HepG2 (cell line): ENCODE results near the gene HSDL2.

ENCODE experiments used
- CERS6 ChIP-seq: sonication (generic); formaldehyde crosslinking; IDR thresholded peaks from 2 replicates; pipeline ENCODE4 v1.5.0; 2020; ENCODE audit warnings: missing genetic modification reagents
- CTCF ChIP-seq: sonication (generic); formaldehyde crosslinking; IDR thresholded peaks from 2 replicates; pipeline ENCODE4 v1.5.0; 2020; ENCODE audit warnings: mild to moderate bottlenecking, missing genetic modification reagents, moderate library complexity
- EP300 ChIP-seq, 3 experiments: sonication (generic) in 1 of 3; formaldehyde crosslinking in 1 of 3; IDR thresholded peaks; 2 replicates each; pipeline versions ENCODE4 v1.5.1 to v1.6.1; 2011 to 2020; ENCODE audit warnings: low read depth in 2 of 3, low read length in 2 of 3, borderline replicate concordance in 1 of 3, improper control_type of control experiment in 1 of 3, mild to moderate bottlenecking in 1 of 3, missing genetic modification reagents in 1 of 3, moderate library complexity in 1 of 3
- FOSL2 ChIP-seq: sonication (generic); formaldehyde crosslinking; IDR thresholded peaks from 2 replicates; pipeline ENCODE4 v1.4.0; 2020; ENCODE audit warnings: missing genetic modification reagents
- NFIC ChIP-seq: IDR thresholded peaks from 2 replicates; pipeline ENCODE4 v1.6.1; 2012; ENCODE audit warnings: mild to moderate bottlenecking, low read length, inconsistent platforms
- POLR2A ChIP-seq, 2 experiments: IDR thresholded peaks; 2 replicates each; pipeline ENCODE4 v1.6.1; 2011; ENCODE audit warnings: low read depth in 2 of 2, low read length in 2 of 2, mild to moderate bottlenecking in 1 of 2, moderate library complexity in 1 of 2; ENCODE audit not compliant: insufficient read depth in 1 of 2
- SMAD1 ChIP-seq: sonication (generic); formaldehyde crosslinking; IDR thresholded peaks from 2 replicates; pipeline ENCODE4 v1.4.0; 2020; ENCODE audit warnings: missing genetic modification reagents, low read depth, mild to moderate bottlenecking, borderline replicate concordance
- SMC3 ChIP-seq: IDR thresholded peaks from 2 replicates; pipeline ENCODE4 v1.6.1; 2011; ENCODE audit warnings: low read length, improper control_type of control experiment
- SUZ12 ChIP-seq: fragments of 150-350 bp; IDR thresholded peaks from 2 replicates; pipeline ENCODE4 v1.6.1; 2014; ENCODE audit warnings: low read depth, low read length
- TFDP2 ChIP-seq: sonication (generic); formaldehyde crosslinking; IDR thresholded peaks from 2 replicates; pipeline ENCODE4 v1.4.0; 2020; ENCODE audit warnings: missing genetic modification reagents
- ZC3H4 ChIP-seq: sonication (generic); formaldehyde crosslinking; IDR thresholded peaks from 2 replicates; pipeline ENCODE4 v1.4.0; 2020; ENCODE audit warnings: missing genetic modification reagents, borderline replicate concordance
- ZFP41 ChIP-seq: sonication (generic); formaldehyde crosslinking; IDR thresholded peaks from 2 replicates; pipeline ENCODE4 v1.4.0; 2020; ENCODE audit warnings: mild to moderate bottlenecking, missing genetic modification reagents, borderline replicate concordance
- ZNF136 ChIP-seq: sonication (generic); formaldehyde crosslinking; IDR thresholded peaks from 2 replicates; pipeline ENCODE4 v1.8.1; 2022; ENCODE audit warnings: low read depth, mild to moderate bottlenecking, moderate library complexity, missing genetic modification reagents
- ZNF263 ChIP-seq: sonication (generic); formaldehyde crosslinking; IDR thresholded peaks from 2 replicates; pipeline ENCODE4 v1.4.0; 2020; ENCODE audit warnings: missing genetic modification reagents

- TF ChIP-seq ZNF136 (CRISPR knock-in tag) (no peak), CTCF (no peak), TFDP2 (no peak), FOSL2 (no peak), CERS6 (CRISPR knock-in tag) (no peak), SMC3 (no peak), NFIC (no peak), POLR2A (IDR thresholded peaks at IDR 0.05; ENCODE audit: insufficient read depth in 1 of 2, low read depth in 2 of 2, low read length in 2 of 2) (no peak), EP300 (IDR thresholded peaks at IDR 0.05; ENCODE audit: low read depth in 2 of 2, low read length in 2 of 2) (no peak), EP300 (CRISPR knock-in tag; IDR thresholded peaks at IDR 0.05; ENCODE audit: borderline replicate concordance) (no peak), ZNF263 (CRISPR knock-in tag) (no peak), ZFP41 (no peak), SUZ12 (no peak), SMAD1 (CRISPR knock-in tag) (no peak), ZC3H4 (CRISPR knock-in tag) (no peak)
Measured at GRCh38 chr9:112349008-112349333, 30.9 kb upstream of the HSDL2 start.
